GM18951 (cell line): ENCODE results near the gene WDR82.

Source experiments
- POLR2A ChIP-seq: IDR thresholded peaks from 4 replicates; pipeline ENCODE4 v1.6.1; 2011; ENCODE audit warnings: mild to moderate bottlenecking; ENCODE audit not compliant: insufficient read length, insufficient read depth; ENCODE audit errors: extremely low read depth
- in situ Hi-C: fragments of 300-500 bp; cut with MboI; formaldehyde crosslinking; loops from one replicate; pipeline ENCODE4 v1.12.0; 2022; ENCODE audit warnings: low sequenced_read_pairs, mixed read lengths, inconsistent platforms; ENCODE audit not compliant: unreplicated experiment

The WDR82 gene

GRCh38 chr3:52221141-52221562, 57.3 kb downstream of the WDR82 start:
- in situ Hi-C loops, result loop anchor here (10.0 kb wide), 1 partner anchor 124 kb away; no protein-coding TSS in a partner anchor
- no peak for TF ChIP-seq POLR2A

DNA sequence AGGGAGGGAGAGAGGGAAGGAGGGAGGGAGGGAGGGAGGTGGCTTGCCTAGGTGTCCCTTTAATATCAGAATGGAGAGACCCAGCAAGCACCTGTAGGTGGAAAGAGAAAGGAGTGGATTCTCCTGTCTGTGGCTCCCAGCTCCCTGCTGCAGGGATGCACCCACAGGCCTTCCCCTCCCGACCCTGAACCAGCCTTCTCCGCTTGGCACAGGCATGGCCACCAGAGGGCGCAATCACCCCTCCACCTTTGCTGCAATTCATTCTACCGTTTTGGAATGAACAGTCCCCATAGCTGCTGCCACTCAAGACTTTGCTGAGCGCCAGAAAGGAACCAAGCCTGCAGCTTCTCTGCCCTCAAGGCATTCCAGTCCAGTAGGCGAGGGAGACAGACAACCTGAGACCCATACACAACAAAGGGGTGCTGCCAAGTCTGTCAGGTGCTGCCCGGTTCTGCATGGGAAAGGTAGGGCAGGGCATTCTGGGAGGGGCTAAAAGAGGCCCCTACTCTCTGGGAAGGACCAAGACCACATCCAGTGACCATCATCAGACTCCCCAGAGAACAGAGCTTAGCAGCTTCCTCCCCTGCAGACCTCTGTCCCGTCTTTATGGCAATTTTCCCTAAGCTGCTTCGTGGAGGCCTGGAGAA, 57.9 kb downstream of the WDR82 start:
- in situ Hi-C loops, result loop anchor here (10.0 kb wide), 1 partner anchor 124 kb away; no protein-coding TSS in a partner anchor

GRCh38 chr3:52218937-52219650, 59.4 kb downstream of the WDR82 start:
- TF ChIP-seq POLR2A, result no peak

More for the DNA sequence above, 57.9 kb downstream of the WDR82 start:
- TF ChIP-seq POLR2A, result no peak

DNA sequence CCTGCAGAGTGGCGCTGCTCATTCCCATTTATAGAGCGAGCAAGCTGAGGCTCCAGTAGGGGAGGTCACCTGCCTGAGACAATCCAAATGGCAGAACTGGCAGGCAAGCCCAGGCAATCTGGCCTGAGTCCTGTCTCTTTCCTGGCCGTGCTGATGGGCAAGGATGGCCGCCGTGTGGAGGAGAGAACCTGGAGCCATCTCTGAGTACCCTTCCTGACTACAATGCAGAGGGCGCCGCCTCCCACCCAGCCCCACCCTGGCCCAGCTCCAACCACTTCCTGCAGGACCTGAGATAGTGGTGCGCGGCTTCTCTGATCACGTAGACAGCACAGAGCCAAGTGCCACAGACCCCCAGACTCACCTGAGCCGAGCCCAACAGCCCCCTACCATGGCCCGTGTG, 60.0 kb downstream of the WDR82 start:
- TF ChIP-seq POLR2A, result no peak
- in situ Hi-C loops, result no loop called here

More at GRCh38 chr3:52218937-52219650, 59.4 kb downstream of the WDR82 start:
- in situ Hi-C loops, result no loop called here

DNA sequence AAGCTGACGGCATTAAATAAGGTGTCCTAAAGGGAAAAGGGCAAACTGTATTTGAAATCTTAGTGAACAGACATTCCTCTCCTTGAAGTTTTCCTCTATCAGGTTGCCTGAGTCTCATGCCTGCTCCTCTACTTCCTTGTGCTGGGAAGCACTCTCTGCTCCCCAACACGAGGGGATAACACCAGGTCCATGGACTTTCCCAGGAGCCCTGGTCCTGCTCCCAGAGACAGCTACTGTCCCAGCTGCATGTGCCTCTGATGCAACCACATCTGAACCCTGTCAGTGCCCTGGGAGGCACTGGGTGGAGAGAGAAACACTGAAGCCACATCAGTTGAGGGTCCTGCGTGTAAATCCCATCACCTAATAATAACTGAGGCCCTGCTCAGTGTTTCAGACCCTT, 60.4 kb downstream of the WDR82 start:
- no peak for TF ChIP-seq POLR2A

GRCh38 chr3:52217409-52217805, 61.0 kb downstream of the WDR82 start:
- TF ChIP-seq POLR2A, result no peak
- in situ Hi-C loops, result no loop called here

More for the DNA sequence above, 60.4 kb downstream of the WDR82 start:
- in situ Hi-C loops, result no loop called here

GRCh38 chr3:52216585-52217408, 61.7 kb downstream of the WDR82 start:
- no peak for TF ChIP-seq POLR2A
- in situ Hi-C loops, result no loop called here

DNA sequence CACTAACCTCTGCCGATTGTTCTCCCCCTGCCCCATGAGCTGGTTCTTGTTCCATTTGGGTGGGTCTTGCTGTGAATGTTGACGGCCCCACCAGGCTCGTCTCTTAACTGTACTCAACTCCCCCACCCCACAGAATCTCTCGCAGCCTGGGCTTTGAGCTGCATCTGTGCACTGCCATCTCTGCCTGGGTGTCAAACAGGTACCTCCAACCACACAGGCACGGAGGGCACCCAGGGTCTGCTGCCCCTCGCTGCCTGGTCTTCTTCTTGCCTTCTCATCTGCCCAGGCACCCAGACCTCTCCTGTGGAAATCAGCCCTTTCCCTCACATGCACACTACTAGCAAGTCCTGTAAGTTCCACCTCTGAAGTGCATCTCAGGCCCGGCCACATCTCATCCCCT, 63.1 kb downstream of the WDR82 start:
- in situ Hi-C loops, result no loop called here
- no peak for TF ChIP-seq POLR2A

GRCh38 chr3:52213901-52214300, 64.5 kb downstream of the WDR82 start:
- in situ Hi-C loops, result no loop called here
- no peak for TF ChIP-seq POLR2A

- no peak for TF ChIP-seq POLR2A
- in situ Hi-C loops, result no loop called here
These were observed 65.4 kb downstream of the WDR82 start for GRCh38 chr3:52213005-52213404.

GRCh38 chr3:52211268-52211891, 67.1 kb downstream of the WDR82 start:
- in situ Hi-C loops, result no loop called here
- no peak for TF ChIP-seq POLR2A

GRCh38 chr3:52210550-52211046, 67.9 kb downstream of the WDR82 start:
- TF ChIP-seq POLR2A, result no peak
- in situ Hi-C loops, result no loop called here

DNA sequence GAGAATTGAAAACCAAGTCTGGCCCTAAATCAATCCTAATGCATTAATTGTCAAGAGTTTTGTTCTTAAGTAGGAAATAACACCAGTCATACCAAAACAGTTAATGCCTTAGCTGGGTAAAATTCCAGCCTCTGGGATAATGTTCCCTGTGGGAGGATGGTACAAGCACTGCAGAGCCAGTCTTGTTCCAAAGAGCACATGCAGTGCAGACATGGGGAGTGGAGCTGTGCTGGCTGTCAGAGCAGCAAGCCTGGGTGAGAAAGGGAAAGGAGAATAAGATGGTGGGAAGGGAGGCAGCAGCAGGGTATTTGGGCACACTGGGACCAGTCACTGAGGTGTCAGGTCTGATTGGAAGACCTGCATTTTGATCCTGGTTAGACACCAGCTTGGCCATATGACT, 68.4 kb downstream of the WDR82 start:
- in situ Hi-C loops, result no loop called here
- TF ChIP-seq POLR2A, result no peak
